A549 (cell line): ENCODE data around the gene BIN1. TPM values are rescaled to one million over a fixed set of nuclear protein-coding genes. Genes with fewer than 3 reads are reported as not detected.
"Not testable (repeated sequence)": the region's sequence is repeated elsewhere in the genome, so short reads cannot be mapped to it uniquely, and the experiment has no call there.

Experiments used
- ATAC-seq, 2 experiments: fragments of 200-7000 bp in 1 of 2; fragments of >200 bp in 1 of 2; cut with Nextera tagmentation in 1 of 2; cut with Tn5 transposase in 1 of 2; 3 replicates each; pipeline versions ENCODE4 v1.8.0 to v1.9.1; 2018 to 2020; ENCODE audit warnings: mild to moderate bottlenecking in 1 of 2, moderate library complexity in 1 of 2
- CTCF ChIA-PET: fragments of 300-600 bp; sonication (Branson Sonifier 250); formaldehyde crosslinking; extraction: SDS; loops from one replicate; lab custom pipeline; 2021; ENCODE audit warnings: antibody characterized with exemption, inconsistent platforms; lab: Yijun Ruan, JAX
- POLR2A ChIA-PET: fragments of 350-600 bp; formaldehyde crosslinking; extraction: SDS; loops from one replicate; lab custom pipeline; 2021; ENCODE audit warnings: antibody characterized with exemption, inconsistent platforms; lab: Yijun Ruan, JAX
- DNase-seq, 2 experiments: peaks; one replicate each; pipeline versions ENCODE4 v3.0.0 to v3.0.0-alpha.2; 2011 to 2016; ENCODE audit warnings: low read depth in 1 of 2, low spot score in 1 of 2
- FAIRE-seq: peaks from 2 replicates; lab custom pipeline; 2011; peaks lifted over from hg19 to GRCh38; lab: Jason Lieb, UNC
- H3K27ac ChIP-seq, 2 experiments: fragments of >200 bp; sonication (Bioruptor Twin); formaldehyde crosslinking; 3 replicates each; pipeline ENCODE4 v1.5.1; 2016 to 2017
- H3K4me1 ChIP-seq: fragments of >200 bp; sonication (Bioruptor Twin); formaldehyde crosslinking; 3 replicates; pipeline ENCODE4 v1.6.1; 2016
- H3K4me2 ChIP-seq: fragments of >200 bp; sonication (Bioruptor Twin); formaldehyde crosslinking; 3 replicates; pipeline ENCODE4 v1.6.1; 2016
- H3K4me3 ChIP-seq: fragments of >200 bp; sonication (Bioruptor Twin); formaldehyde crosslinking; 3 replicates; pipeline ENCODE4 v1.5.1; 2016
- H3K9me3 ChIP-seq: fragments of >200 bp; sonication (Bioruptor Twin); formaldehyde crosslinking; 3 replicates; pipeline ENCODE4 v1.6.1; 2016
- BCL3 ChIP-seq: fragments of >200 bp; sonication (Bioruptor Twin); formaldehyde crosslinking; IDR thresholded peaks from 3 replicates; pipeline ENCODE4 v1.6.1; 2016
- BHLHE40 ChIP-seq: IDR thresholded peaks from 2 replicates; pipeline ENCODE4 v1.6.1; 2012; ENCODE audit warnings: low read depth, low read length, inconsistent platforms
- CEBPB ChIP-seq, 2 experiments: fragments of >200 bp in 1 of 2; sonication (Bioruptor Twin) in 1 of 2; formaldehyde crosslinking in 1 of 2; IDR thresholded peaks; 2 replicates each; pipeline ENCODE4 v1.6.1; 2012 to 2016
- EP300 ChIP-seq, 2 experiments: fragments of >200 bp; sonication (Bioruptor Twin); formaldehyde crosslinking; IDR thresholded peaks; 2 replicates in 1 of 2; 3 replicates in 1 of 2; pipeline ENCODE4 v1.6.1; 2016 to 2017
- FOXS1 ChIP-seq: fragments of 250-450 bp; sonication (Bioruptor Pico); IDR thresholded peaks from 2 replicates; pipeline ENCODE4 v1.5.0; 2020; ENCODE audit warnings: mild to moderate bottlenecking, moderate library complexity
- GATA3 ChIP-seq: IDR thresholded peaks from 2 replicates; pipeline ENCODE4 v1.6.1; 2012; ENCODE audit warnings: borderline replicate concordance
- HDAC2 ChIP-seq: fragments of 200-600 bp; sonication (generic); IDR thresholded peaks from 2 replicates; pipeline ENCODE4 v1.6.1; 2016
- HEYL ChIP-seq: fragments of 250-450 bp; sonication (Bioruptor Pico); IDR thresholded peaks from 2 replicates; pipeline ENCODE4 v1.8.0; 2021; ENCODE audit warnings: mild to moderate bottlenecking, moderate library complexity
- HMGXB4 ChIP-seq: fragments of 250-450 bp; sonication (Bioruptor Pico); IDR thresholded peaks from 2 replicates; pipeline ENCODE4 v1.5.0; 2021; ENCODE audit warnings: mild to moderate bottlenecking, moderate library complexity, borderline replicate concordance
- HOXA7 ChIP-seq: fragments of 250-450 bp; sonication (Bioruptor Pico); IDR thresholded peaks from 2 replicates; pipeline ENCODE4 v1.5.0; 2020; ENCODE audit warnings: mild to moderate bottlenecking, moderate library complexity
- HOXB5 ChIP-seq: fragments of 250-450 bp; sonication (Bioruptor Pico); IDR thresholded peaks from 2 replicates; pipeline ENCODE4 v1.5.0; 2020; ENCODE audit warnings: mild to moderate bottlenecking, moderate library complexity
- JUN ChIP-seq, 2 experiments: fragments of >200 bp; sonication (Bioruptor Twin); formaldehyde crosslinking; IDR thresholded peaks; 2 replicates in 1 of 2; 3 replicates in 1 of 2; pipeline ENCODE4 v1.6.1; 2016 to 2017
- KDM1A ChIP-seq: fragments of 200-600 bp; sonication (generic); IDR thresholded peaks from 2 replicates; pipeline ENCODE4 v1.6.1; 2016; ENCODE audit warnings: low read depth, mild to moderate bottlenecking
- KDM5A ChIP-seq: fragments of 200-600 bp; sonication (generic); IDR thresholded peaks from 2 replicates; pipeline ENCODE4 v1.6.1; 2016; ENCODE audit warnings: antibody characterized with exemption, mild to moderate bottlenecking
- MAX ChIP-seq: IDR thresholded peaks from 2 replicates; pipeline ENCODE4 v1.6.1; 2012
- NPAS2 ChIP-seq: fragments of 250-450 bp; sonication (Bioruptor Pico); IDR thresholded peaks from 2 replicates; pipeline ENCODE4 v1.8.0; 2022; ENCODE audit warnings: mild to moderate bottlenecking, moderate library complexity, borderline replicate concordance
- PHF8 ChIP-seq: fragments of 200-600 bp; sonication (generic); IDR thresholded peaks from 2 replicates; pipeline ENCODE4 v1.6.1; 2016; ENCODE audit warnings: low read depth, mild to moderate bottlenecking, antibody characterized with exemption, moderate library complexity, borderline replicate concordance
- POLR2AphosphoS2 ChIP-seq: conservative IDR thresholded peaks from 2 replicates; pipeline ENCODE4 v1.6.1; 2012; ENCODE audit warnings: low read length, improper control_type of control experiment, inconsistent platforms
- RAD21 ChIP-seq, 2 experiments: fragments of >200 bp in 1 of 2; sonication (Bioruptor Twin) in 1 of 2; formaldehyde crosslinking in 1 of 2; IDR thresholded peaks in 1 of 2; conservative IDR thresholded peaks in 1 of 2; 2 replicates in 1 of 2; 3 replicates in 1 of 2; pipeline ENCODE4 v1.6.1; 2012 to 2018; ENCODE audit warnings: inconsistent platforms in 1 of 2
- SREBF2 ChIP-seq: fragments of 450-650 bp; IDR thresholded peaks from 2 replicates; pipeline ENCODE4 v1.6.1; 2014; ENCODE audit warnings: mild to moderate bottlenecking, moderate library complexity
- ZFP36 ChIP-seq: fragments of 450-650 bp; IDR thresholded peaks from 2 replicates; pipeline ENCODE4 v1.6.1; 2014; ENCODE audit warnings: borderline replicate concordance; ENCODE audit not compliant: partially characterized antibody
- ZSCAN20 ChIP-seq: fragments of 250-450 bp; sonication (Bioruptor Pico); IDR thresholded peaks from 2 replicates; pipeline ENCODE4 v1.8.0; 2022; ENCODE audit warnings: mild to moderate bottlenecking, moderate library complexity
- WGBS: methylation state at CpG from one replicate; pipeline ENCODE4 v1.1.6; 2017; ENCODE audit errors: missing lambda C conversion rate; 5-methylcytosine and 5-hydroxymethylcytosine counted together
- polyA plus RNA-seq, 4 experiments: library from polyadenylated mRNA; depleted of rRNA in 3 of 4; stranded (reverse); fragments of >200 nt; fragmentation: RNase III in 1 of 4; extraction: RNeasy Plus Mini Kit Qiagen cat#74134 plus additional on column Dnase treatment in 1 of 4; gene quantifications; 2 replicates in 3 of 4; 3 replicates in 1 of 4; pipeline ENCODE4 v1.2.3, GENCODE V29; 2011 to 2017
- TF ChIP-seq, protein P1 (sequence below): IDR thresholded peaks from 2 replicates; pipeline ENCODE4 v1.6.1; 2012

BIN1 gene
- polyA plus RNA-seq, 2 of the 4 experiments (the other 2 are of a cell fraction): 15.5 to 34.1 TPM

- no peaks in the 10 kb centered on the region for H3K4me1 ChIP-seq
- ChIA-PET POLR2A (no interaction called here), CTCF (interaction anchor here (1.6 kb wide), 1 partner anchor 9 kb away, joined by 4 read pairs; no protein-coding TSS in a partner anchor)
- FAIRE-seq (no peak), ATAC-seq (no peak), DNase-seq (no peak)
- no peaks in the 10 kb centered on the region for H3K9me3 ChIP-seq
- H3K4me3 ChIP-seq: no peak overlapping the region
- TF ChIP-seq POLR2AphosphoS2 (no peak), JUN (IDR thresholded peaks at IDR 0.05) (no peak), MAX (no peak), KDM1A (no peak), RAD21 (conservative IDR thresholded peaks at IDR 0.05 in 1 of 2, IDR thresholded peaks at IDR 0.05 in 1 of 2) (no peak)
- no peak overlapping the region for H3K4me2 ChIP-seq
- no peak overlapping the region for H3K27ac ChIP-seq
- WGBS: 85% methylated on average over 6 of the region's 6 CpGs
These were observed 72.9 kb downstream of the BIN1 start for GRCh38 chr2:127034051-127034450.

DNA sequence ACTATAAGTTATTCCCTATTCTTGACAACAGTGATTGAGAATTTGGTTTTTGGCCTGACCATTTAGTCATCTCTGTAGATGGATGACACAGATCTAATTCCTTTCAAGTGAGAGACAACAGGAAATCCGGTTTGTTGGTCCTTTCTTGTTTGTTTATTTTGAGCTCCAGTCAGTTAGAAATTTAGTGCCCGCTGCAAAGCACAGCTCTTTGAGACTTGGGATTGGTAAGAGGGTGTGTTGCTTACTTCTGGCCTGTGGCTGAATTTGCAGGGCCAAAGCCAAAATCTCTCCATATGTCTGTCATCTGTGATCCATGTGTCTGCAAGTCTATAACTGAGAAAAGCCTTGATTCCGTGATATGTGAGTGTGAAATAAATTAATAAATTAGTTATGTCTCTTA, 74.3 kb downstream of the BIN1 start:
- DNase-seq: no peak

DNA sequence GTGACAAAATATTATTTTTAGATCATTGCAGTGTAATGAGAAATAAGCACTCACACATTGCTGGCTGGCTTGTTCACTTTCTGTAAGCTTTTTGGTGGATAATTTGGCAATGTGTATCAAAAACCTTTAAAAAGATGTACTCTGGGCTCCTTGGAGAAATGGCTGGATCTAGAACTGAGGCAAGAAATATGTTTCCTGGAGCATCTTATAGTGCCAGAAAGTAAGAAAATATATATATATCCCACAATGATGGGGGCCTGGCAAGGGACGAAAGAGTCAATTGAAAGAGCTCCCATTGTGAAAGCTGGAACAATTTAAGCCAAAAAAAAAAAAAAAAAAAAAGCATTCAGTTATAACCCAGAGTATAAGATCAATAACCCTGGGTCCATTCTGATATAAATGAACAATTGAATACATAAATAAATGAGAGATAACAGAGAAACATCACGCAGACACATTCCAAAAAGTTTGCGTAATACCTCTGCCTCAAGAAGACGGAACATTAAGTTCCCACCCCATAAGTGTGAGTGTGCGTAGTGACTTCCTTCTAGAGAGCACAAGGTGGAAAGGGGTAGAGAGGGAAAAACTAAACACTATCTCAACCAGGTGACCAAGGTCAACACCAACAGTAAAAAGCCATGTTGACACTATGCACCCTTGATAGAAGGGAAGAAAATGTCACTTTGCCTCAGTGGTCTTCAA, 77.5 kb downstream of the BIN1 start:
- ATAC-seq: no peak
- ChIA-PET CTCF (interaction anchor here (1.0 to 1.9 kb wide), 3 partner anchors 11 to 21 kb away, joined by 3 to 5 read pairs (median 3); no protein-coding TSS in a partner anchor), POLR2A (no interaction called here)
- no peak overlapping the region for H3K27ac ChIP-seq
- WGBS: 83% methylated on average over 5 of the region's 5 CpGs
- no peak for DNase-seq
- TF ChIP-seq PHF8: no peak
- TF ChIP-seq POLR2AphosphoS2: no peak
- TF ChIP-seq FOXS1 (CRISPR knock-in tag): no peak
- no peak for TF ChIP-seq NPAS2
- TF ChIP-seq CEBPB (IDR thresholded peaks at IDR 0.05): no peak
- TF ChIP-seq, protein P1, sequence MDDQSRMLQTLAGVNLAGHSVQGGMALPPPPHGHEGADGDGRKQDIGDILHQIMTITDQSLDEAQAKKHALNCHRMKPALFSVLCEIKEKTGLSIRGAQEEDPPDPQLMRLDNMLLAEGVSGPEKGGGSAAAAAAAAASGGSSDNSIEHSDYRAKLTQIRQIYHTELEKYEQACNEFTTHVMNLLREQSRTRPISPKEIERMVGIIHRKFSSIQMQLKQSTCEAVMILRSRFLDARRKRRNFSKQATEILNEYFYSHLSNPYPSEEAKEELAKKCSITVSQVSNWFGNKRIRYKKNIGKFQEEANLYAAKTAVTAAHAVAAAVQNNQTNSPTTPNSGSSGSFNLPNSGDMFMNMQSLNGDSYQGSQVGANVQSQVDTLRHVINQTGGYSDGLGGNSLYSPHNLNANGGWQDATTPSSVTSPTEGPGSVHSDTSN: no peak
- TF ChIP-seq HMGXB4 (CRISPR knock-in tag): no peak
- no peak for TF ChIP-seq HDAC2
- no peak for TF ChIP-seq KDM5A
- TF ChIP-seq RAD21 (conservative IDR thresholded peaks at IDR 0.05 in 1 of 2, IDR thresholded peaks at IDR 0.05 in 1 of 2): no peak
- no peak for TF ChIP-seq BCL3
- no peak for TF ChIP-seq EP300 (IDR thresholded peaks at IDR 0.05)
- TF ChIP-seq ZFP36: no peak
- no peak overlapping the region for H3K4me3 ChIP-seq
- H3K4me2 ChIP-seq: no peak overlapping the region
- FAIRE-seq: no peak
- no peaks in the 10 kb centered on the region for H3K9me3 ChIP-seq
- H3K4me1 ChIP-seq: peaks cover 4% of the 10 kb centered on the region; the same call in 1 of the 3 replicates

More for the DNA sequence above, 74.3 kb downstream of the BIN1 start:
- TF ChIP-seq GATA3: no peak
- TF ChIP-seq SREBF2: no peak
- TF ChIP-seq JUN (IDR thresholded peaks at IDR 0.05): no peak
- no peak for TF ChIP-seq BCL3
- no peak for TF ChIP-seq HOXA7
- no peak for TF ChIP-seq HEYL (CRISPR knock-in tag)
- no peak for TF ChIP-seq HOXB5 (CRISPR knock-in tag)
- no peak for TF ChIP-seq ZSCAN20 (CRISPR knock-in tag)
- no peak for TF ChIP-seq NPAS2
- TF ChIP-seq MAX: no peak
- TF ChIP-seq BHLHE40: no peak
- H3K27ac ChIP-seq: no peak overlapping the region
- H3K4me2 ChIP-seq: no peak overlapping the region
- CTCF ChIA-PET: interaction anchor here (0.7 to 3.2 kb wide), 5 partner anchors 8 to 61 kb away, joined by 4 to 11 read pairs (median 4); no protein-coding TSS in a partner anchor
- FAIRE-seq (no peak), ATAC-seq (no peak)
- no peak overlapping the region for H3K4me3 ChIP-seq
- POLR2A ChIA-PET: no interaction called here
- no peaks in the 10 kb centered on the region for H3K9me3 ChIP-seq
- 59% methylated on average over 3 of the region's 3 CpGs for WGBS
- no peaks in the 10 kb centered on the region for H3K4me1 ChIP-seq

GRCh38 chr2:127028745-127029144, 78.2 kb downstream of the BIN1 start:
- WGBS: 3% methylated on average over 1 of the region's 1 CpG
- CTCF ChIA-PET: interaction anchor here (1.0 to 1.9 kb wide), 3 partner anchors 11 to 22 kb away, joined by 3 to 5 read pairs (median 3); no protein-coding TSS in a partner anchor
- H3K4me3 ChIP-seq, H3K27ac ChIP-seq, FAIRE-seq, H3K4me1 ChIP-seq, ATAC-seq, H3K4me2 ChIP-seq, POLR2A ChIA-PET, H3K9me3 ChIP-seq, DNase-seq: not testable (repeated sequence)
